HepG2 (cell line): Measurements from ENCODE around the gene SLC35A3. TPM values are rescaled to one million over a fixed set of nuclear protein-coding genes. Genes with fewer than 3 reads are reported as not detected.
A peak's percentile ranks its signal among the peaks of the same experiment; 100 is the strongest.

Source experiments
- ATM ChIP-seq: fragments of 450-650 bp; IDR thresholded peaks from 2 replicates; pipeline ENCODE4 v1.7.1; 2017; ENCODE audit warnings: mild to moderate bottlenecking, borderline replicate concordance
- KDM5A ChIP-seq: fragments of 200-600 bp; sonication (generic); IDR thresholded peaks from 2 replicates; pipeline ENCODE4 v1.7.0; 2018; ENCODE audit warnings: antibody characterized with exemption, mild to moderate bottlenecking, low read length, borderline replicate concordance
- MZF1 ChIP-seq: sonication (generic); formaldehyde crosslinking; IDR thresholded peaks from 2 replicates; pipeline ENCODE4 v1.8.1; 2023; ENCODE audit warnings: mild to moderate bottlenecking, missing genetic modification reagents, borderline replicate concordance
- NCOA1 ChIP-seq: sonication (generic); formaldehyde crosslinking; IDR thresholded peaks from 2 replicates; pipeline ENCODE4 v1.9.0; 2021; ENCODE audit warnings: missing genetic modification reagents
- PCBP1 ChIP-seq: fragments of 200-400 bp; formaldehyde crosslinking; IDR thresholded peaks from 2 replicates; pipeline ENCODE4 v1.6.1; 2017; ENCODE audit warnings: mild to moderate bottlenecking, low read depth, low read length, borderline replicate concordance
- SSRP1 ChIP-seq: IDR thresholded peaks from 2 replicates; pipeline ENCODE4 v1.6.1; 2016; ENCODE audit warnings: control low read depth
- USF2 ChIP-seq, 2 experiments: sonication (generic) in 1 of 2; formaldehyde crosslinking in 1 of 2; IDR thresholded peaks; 2 replicates each; pipeline versions ENCODE4 v1.5.1 to v1.6.1; 2011 to 2020; ENCODE audit warnings: borderline replicate concordance in 1 of 2, low read depth in 1 of 2, low read length in 1 of 2, mild to moderate bottlenecking in 1 of 2, missing genetic modification reagents in 1 of 2, moderate library complexity in 1 of 2
- ZFP36 ChIP-seq: fragments of 150-350 bp; IDR thresholded peaks from 2 replicates; pipeline ENCODE4 v1.6.1; 2018; ENCODE audit warnings: borderline replicate concordance, low read length, low read depth; ENCODE audit not compliant: partially characterized antibody
- ZNF30 ChIP-seq: sonication (generic); formaldehyde crosslinking; IDR thresholded peaks from 2 replicates; pipeline ENCODE4 v1.5.0; 2020; ENCODE audit warnings: mild to moderate bottlenecking, missing genetic modification reagents
- ZNF362 ChIP-seq: sonication (generic); formaldehyde crosslinking; IDR thresholded peaks from 2 replicates; pipeline ENCODE4 v1.4.0; 2020; ENCODE audit warnings: missing genetic modification reagents, mild to moderate bottlenecking, borderline replicate concordance
- ZNF451 ChIP-seq: sonication (generic); formaldehyde crosslinking; IDR thresholded peaks from 2 replicates; pipeline ENCODE4 v1.5.0; 2020; ENCODE audit warnings: mild to moderate bottlenecking, missing genetic modification reagents
- ZNF496 ChIP-seq: sonication (generic); formaldehyde crosslinking; IDR thresholded peaks from 2 replicates; pipeline ENCODE4 v1.8.1; 2023; ENCODE audit warnings: mild to moderate bottlenecking, moderate library complexity, missing genetic modification reagents; ENCODE audit not compliant: insufficient replicate concordance
- ZNF510 ChIP-seq: sonication (generic); formaldehyde crosslinking; IDR thresholded peaks from 2 replicates; pipeline ENCODE4 v1.4.0; 2020; ENCODE audit warnings: low read depth, mild to moderate bottlenecking, missing genetic modification reagents
- ZNF589 ChIP-seq: sonication (generic); formaldehyde crosslinking; conservative IDR thresholded peaks from 2 replicates; pipeline ENCODE4 v1.8.0; 2022; ENCODE audit warnings: mild to moderate bottlenecking, moderate library complexity, missing genetic modification reagents
- ZNF609 ChIP-seq: sonication (generic); formaldehyde crosslinking; IDR thresholded peaks from 2 replicates; pipeline ENCODE4 v1.4.0; 2020; ENCODE audit warnings: mild to moderate bottlenecking, missing genetic modification reagents, borderline replicate concordance
- ZNF710 ChIP-seq: sonication (generic); formaldehyde crosslinking; IDR thresholded peaks from 2 replicates; pipeline ENCODE4 v1.5.0; 2020; ENCODE audit warnings: mild to moderate bottlenecking, missing genetic modification reagents, borderline replicate concordance
- ZNF746 ChIP-seq: sonication (generic); formaldehyde crosslinking; IDR thresholded peaks from 2 replicates; pipeline ENCODE4 v1.8.0; 2022; ENCODE audit warnings: mild to moderate bottlenecking, missing genetic modification reagents
- ZNF83 ChIP-seq: sonication (generic); formaldehyde crosslinking; IDR thresholded peaks from 2 replicates; pipeline ENCODE4 v1.4.0; 2020; ENCODE audit warnings: missing genetic modification reagents, mild to moderate bottlenecking, borderline replicate concordance
- ZSCAN22 ChIP-seq: sonication (generic); formaldehyde crosslinking; IDR thresholded peaks from 2 replicates; pipeline ENCODE4 v1.4.0; 2020; ENCODE audit warnings: mild to moderate bottlenecking, missing genetic modification reagents
- polyA plus RNA-seq, 8 experiments: library from polyadenylated mRNA; depleted of rRNA in 3 of 8; stranded (reverse) in 7 of 8; unstranded in 1 of 8; fragments of >200 nt; fragmentation: Illumina TruSeq in 4 of 8; extraction: Trizol in 4 of 8; gene quantifications; 2 replicates each; pipeline versions ENCODE4 v1.2.1 to v1.2.3, GENCODE V29; 2011 to 2016; ENCODE audit warnings: low read depth in 4 of 8, missing spikeins in 1 of 8, mixed read lengths in 1 of 8; ENCODE audit not compliant: insufficient read depth in 1 of 8
- total RNA-seq, 5 experiments: library from RNA; depleted of rRNA; stranded (reverse); fragments of >200 nt; fragmentation: Illumina TruSeq; extraction: Trizol; gene quantifications; 2 replicates each; pipeline ENCODE4 v1.2.3, GENCODE V29; 2016; ENCODE audit warnings: low read depth in 1 of 5
- TF ChIP-seq, protein P1 (sequence below): sonication (generic); formaldehyde crosslinking; IDR thresholded peaks from 2 replicates; pipeline ENCODE4 v1.5.0; 2020; ENCODE audit warnings: missing genetic modification reagents, mild to moderate bottlenecking, borderline replicate concordance

The SLC35A3 gene
- total and polyA plus RNA-seq, 2 of the 13 experiments (the other 11 are each of a cell fraction or from before 2014, with no cell fraction given): 11.2 to 24.9 TPM

DNA sequence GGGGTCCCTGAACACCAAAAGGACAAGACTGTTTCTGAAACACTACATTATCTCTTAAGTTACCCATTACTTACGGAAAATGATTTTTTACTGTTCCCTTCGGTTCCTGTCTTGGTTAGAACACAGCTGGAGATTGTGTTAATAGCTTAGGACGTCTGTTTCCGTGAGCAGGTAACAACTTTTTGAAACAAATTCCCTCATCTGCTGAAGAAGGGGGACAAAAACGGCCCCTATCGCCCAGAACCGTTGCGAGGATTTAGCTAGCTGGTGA is 67.8 kb downstream of the SLC35A3 start (continued):
- no peak for TF ChIP-seq ZNF362 (CRISPR knock-in tag)
- no peak for TF ChIP-seq MZF1
- no peak for TF ChIP-seq ATM
- no peak for TF ChIP-seq ZFP36
- TF ChIP-seq ZNF83 (CRISPR knock-in tag): no peak
- TF ChIP-seq ZNF609 (CRISPR knock-in tag): no peak
- TF ChIP-seq, protein P1, sequence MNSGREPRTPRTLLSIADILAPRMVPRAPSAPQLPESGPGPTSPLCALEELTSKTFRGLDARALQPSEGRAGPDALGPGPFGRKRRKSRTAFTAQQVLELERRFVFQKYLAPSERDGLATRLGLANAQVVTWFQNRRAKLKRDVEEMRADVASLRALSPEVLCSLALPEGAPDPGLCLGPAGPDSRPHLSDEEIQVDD: no peak
- TF ChIP-seq ZNF710 (CRISPR knock-in tag): no peak
- no peak for TF ChIP-seq SSRP1
- no peak for TF ChIP-seq ZNF510 (CRISPR knock-in tag)
- no peak for TF ChIP-seq USF2 (IDR thresholded peaks at IDR 0.05; ENCODE audit: low read depth, low read length)
- TF ChIP-seq USF2 (CRISPR knock-in tag; IDR thresholded peaks at IDR 0.05; ENCODE audit: borderline replicate concordance): no peak
- TF ChIP-seq ZNF746: no peak
- TF ChIP-seq NCOA1: no peak
- TF ChIP-seq KDM5A: peak; percentile 48; the same call in 1 of the 2 replicates
- TF ChIP-seq ZNF589 (CRISPR knock-in tag): no peak
- no peak for TF ChIP-seq ZSCAN22 (CRISPR knock-in tag)
- TF ChIP-seq ZNF30 (CRISPR knock-in tag): 0 out of 2 replicates have a peak, but pooled peaks have one; percentile 78
- TF ChIP-seq ZNF496 (CRISPR knock-in tag): no peak
- no peak for TF ChIP-seq ZNF451
- no peak for TF ChIP-seq PCBP1
